Left lobe of liver (tissue), 2 donors: Measurements from ENCODE around the gene CDH13. TPM values are rescaled to one million over a fixed set of nuclear protein-coding genes. Genes with fewer than 3 reads are reported as not detected.

ENCODE experiments used
- ATAC-seq: fragments of 200-7000 bp; cut with Tn5 transposase; one replicate; pipeline ENCODE4 v1.9.1; 2020; ENCODE audit warnings: mild to moderate bottlenecking, moderate library complexity
- DNase-seq: peaks from one replicate; pipeline ENCODE4 v3.0.0-alpha.2; 2020; ENCODE audit warnings: low spot score
- total RNA-seq: library from RNA; stranded (reverse); gene quantifications from one replicate; pipeline ENCODE4 v1.2.1, GENCODE V29; 2021
- donor health status: DM: no; HTN: no; CAD: no; lungs with moderate emphysema.
- donor health status: DM: no; HTN: yes; CAD: no.

Gene CDH13
- total RNA-seq, 1 donor from 2014 or later = 0.18 TPM

GRCh38 chr16:82773018-82773417, 146.2 kb downstream of the CDH13 start:
- no peak for DNase-seq
- ATAC-seq = no peak

- ATAC-seq = peak; percentile 19
Observed at GRCh38 chr16:82776470-82777146, 149.8 kb downstream of the CDH13 start.

GRCh38 chr16:82782715-82783251, 156.0 kb downstream of the CDH13 start:
- DNase-seq (peak; percentile 72), ATAC-seq (peak; percentile 93)

More at GRCh38 chr16:82776470-82777146, 149.8 kb downstream of the CDH13 start:
- no peak for DNase-seq

- ATAC-seq (no peak), DNase-seq (no peak)
Observed at GRCh38 chr16:82783933-82784572, 157.3 kb downstream of the CDH13 start.

- ATAC-seq = no peak
- DNase-seq = no peak
Observed at GRCh38 chr16:82784573-82784968, 157.8 kb downstream of the CDH13 start.

GRCh38 chr16:82788225-82788624, 161.5 kb downstream of the CDH13 start:
- DNase-seq (no peak), ATAC-seq (no peak)

- DNase-seq = no peak
- ATAC-seq = no peak
Observed at GRCh38 chr16:82788919-82789318, 162.2 kb downstream of the CDH13 start.

GRCh38 chr16:82792693-82793092, 165.9 kb downstream of the CDH13 start:
- ATAC-seq (peak; percentile 49), DNase-seq (peak; percentile 50)

- DNase-seq (no peak), ATAC-seq (no peak)
Observed at GRCh38 chr16:82793528-82794245, 166.9 kb downstream of the CDH13 start.

- ATAC-seq = no peak
- no peak for DNase-seq
Observed at GRCh38 chr16:82796047-82796446, 169.3 kb downstream of the CDH13 start.

- DNase-seq (no peak), ATAC-seq (no peak)
Observed at GRCh38 chr16:82801361-82801760, 174.6 kb downstream of the CDH13 start.

GRCh38 chr16:82805866-82806265, 179.1 kb downstream of the CDH13 start:
- ATAC-seq (no peak), DNase-seq (no peak)

GRCh38 chr16:82807311-82807710, 180.5 kb downstream of the CDH13 start:
- ATAC-seq = no peak
- DNase-seq = no peak

GRCh38 chr16:82808036-82808435, 181.3 kb downstream of the CDH13 start:
- DNase-seq = no peak
- ATAC-seq = no peak

- no peak for DNase-seq
- ATAC-seq = no peak
Observed at GRCh38 chr16:82810077-82810476, 183.3 kb downstream of the CDH13 start.

GRCh38 chr16:82814059-82814458, 187.3 kb downstream of the CDH13 start:
- ATAC-seq = no peak
- DNase-seq = no peak

GRCh38 chr16:82819286-82819685, 192.5 kb downstream of the CDH13 start:
- DNase-seq (no peak), ATAC-seq (no peak)

- DNase-seq (no peak), ATAC-seq (no peak)
Observed at GRCh38 chr16:82820855-82821254, 194.1 kb downstream of the CDH13 start.

GRCh38 chr16:82824408-82824807, 197.6 kb downstream of the CDH13 start:
- no peak for DNase-seq
- no peak for ATAC-seq

- no peak for DNase-seq
- no peak for ATAC-seq
Observed at GRCh38 chr16:82829301-82829700, 202.5 kb downstream of the CDH13 start.

GRCh38 chr16:82830944-82831343, 204.2 kb downstream of the CDH13 start:
- DNase-seq = no peak
- no peak for ATAC-seq

GRCh38 chr16:82832821-82833220, 206.1 kb downstream of the CDH13 start:
- ATAC-seq = no peak

More at GRCh38 chr16:82832821-82833220, 206.1 kb downstream of the CDH13 start:
- DNase-seq = no peak
